IPS-NIHi7 (cell line): Measurements from ENCODE around the gene LRRC8E.
"Not testable (repeated sequence)": the region's sequence is repeated elsewhere in the genome, so short reads cannot be mapped to it uniquely, and the experiment has no call there.

Experiments
- DNase-seq: peaks from one replicate; pipeline ENCODE4 v3.0.0; 2012; ENCODE audit warnings: mixed read lengths; ENCODE audit errors: extremely low spot score

LRRC8E gene

GRCh38 chr19:7855426-7856108 lies 32.7 kb upstream of the LRRC8E start:
- DNase-seq = no peak

DNA sequence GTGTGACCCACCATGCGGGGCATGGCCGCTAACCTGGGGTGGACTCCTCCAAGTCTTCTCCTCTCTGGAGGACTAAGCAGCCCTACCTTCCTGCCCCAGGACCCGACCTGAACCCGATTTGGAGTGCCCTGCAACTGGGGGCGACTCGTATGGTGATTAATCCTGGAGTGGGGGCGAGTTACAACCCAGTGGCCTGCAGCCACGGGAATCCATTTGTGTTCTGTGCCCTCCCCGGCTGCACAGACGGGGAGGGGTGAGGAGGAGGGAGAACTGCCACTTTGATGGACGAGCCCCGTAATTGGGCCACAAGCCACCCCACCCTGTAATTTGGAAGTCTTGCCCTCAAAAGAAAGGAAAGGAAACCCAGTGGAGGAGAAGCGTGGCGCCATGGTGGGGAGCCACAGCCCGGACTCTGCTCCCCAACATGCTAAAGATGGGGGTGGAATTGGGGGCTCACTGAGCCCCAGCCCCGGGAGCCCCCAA lies 32.2 kb upstream of the LRRC8E start:
- no peak for DNase-seq

GRCh38 chr19:7856679-7857663 lies 31.3 kb upstream of the LRRC8E start:
- DNase-seq = no peak

DNA sequence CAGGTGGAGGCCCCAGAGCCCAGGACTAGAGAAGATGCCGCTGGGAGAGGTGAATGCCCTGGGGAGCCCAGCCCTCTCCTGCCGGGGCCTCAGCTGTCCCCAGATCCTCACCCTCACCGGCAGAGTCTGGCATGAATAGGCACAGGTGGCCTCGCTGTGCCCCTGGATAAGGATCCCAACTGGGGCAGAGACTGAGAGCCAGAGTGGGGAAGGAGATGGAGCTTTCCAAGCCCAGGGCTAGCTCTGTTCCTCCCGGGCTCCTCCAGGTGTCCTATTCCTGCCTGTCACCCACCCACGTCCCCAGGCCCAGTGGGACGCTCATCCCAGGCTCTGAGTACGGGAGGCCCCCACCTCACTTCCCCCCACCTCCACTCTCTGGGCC lies 30.6 kb upstream of the LRRC8E start:
- DNase-seq = no peak

GRCh38 chr19:7858109-7858770 lies 30.1 kb upstream of the LRRC8E start:
- peak; percentile 85 for DNase-seq

- DNase-seq = not testable (repeated sequence)
Observed at GRCh38 chr19:7859087-7859486, 29.2 kb upstream of the LRRC8E start.

- DNase-seq = no peak
Observed at GRCh38 chr19:7859831-7860713, 28.2 kb upstream of the LRRC8E start.

DNA sequence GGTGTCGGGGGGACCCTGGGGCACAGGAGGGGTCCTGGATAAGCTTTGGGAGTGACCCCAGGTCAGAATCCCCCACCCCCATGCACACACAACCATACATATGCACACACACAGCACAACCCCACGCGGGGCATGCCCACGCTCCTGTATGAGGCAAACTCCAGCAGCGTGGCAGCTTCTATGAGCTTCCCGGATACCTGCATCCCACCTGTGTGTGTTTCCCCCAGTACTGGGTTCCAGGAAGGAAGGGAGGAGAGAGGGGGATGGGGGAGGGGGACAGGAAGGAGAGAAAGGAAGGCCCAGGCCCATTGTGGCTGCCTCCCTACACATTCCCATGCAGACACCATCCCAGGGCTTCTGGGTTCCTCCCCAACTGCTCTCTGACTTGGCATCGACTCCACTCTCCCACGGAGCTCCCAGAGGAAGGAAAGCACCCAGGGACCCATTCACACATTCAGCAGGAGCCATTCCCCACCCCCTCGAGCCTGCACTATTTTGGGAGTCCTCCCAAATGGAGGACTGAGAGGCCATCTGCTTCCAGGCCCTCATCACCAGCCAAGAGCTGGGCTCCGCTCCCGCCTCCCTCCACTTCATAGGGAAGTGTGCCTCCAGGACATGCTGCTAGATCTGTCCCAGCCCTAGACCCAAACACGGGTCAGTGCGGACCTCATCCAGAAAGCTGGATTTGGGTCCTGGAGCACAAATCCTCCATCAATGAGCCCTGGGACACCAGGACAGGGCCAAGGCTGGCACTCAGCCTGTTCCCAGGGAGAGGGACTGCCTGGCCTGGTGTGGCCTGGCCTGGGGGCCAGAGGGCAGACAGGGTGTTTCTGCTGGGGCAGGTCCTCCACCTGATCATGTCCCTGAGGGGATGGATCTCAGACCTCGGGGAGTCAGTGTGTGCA lies 27.3 kb upstream of the LRRC8E start:
- no peak for DNase-seq

GRCh38 chr19:7861619-7862412 lies 26.5 kb upstream of the LRRC8E start:
- DNase-seq = peak; percentile 68

DNA sequence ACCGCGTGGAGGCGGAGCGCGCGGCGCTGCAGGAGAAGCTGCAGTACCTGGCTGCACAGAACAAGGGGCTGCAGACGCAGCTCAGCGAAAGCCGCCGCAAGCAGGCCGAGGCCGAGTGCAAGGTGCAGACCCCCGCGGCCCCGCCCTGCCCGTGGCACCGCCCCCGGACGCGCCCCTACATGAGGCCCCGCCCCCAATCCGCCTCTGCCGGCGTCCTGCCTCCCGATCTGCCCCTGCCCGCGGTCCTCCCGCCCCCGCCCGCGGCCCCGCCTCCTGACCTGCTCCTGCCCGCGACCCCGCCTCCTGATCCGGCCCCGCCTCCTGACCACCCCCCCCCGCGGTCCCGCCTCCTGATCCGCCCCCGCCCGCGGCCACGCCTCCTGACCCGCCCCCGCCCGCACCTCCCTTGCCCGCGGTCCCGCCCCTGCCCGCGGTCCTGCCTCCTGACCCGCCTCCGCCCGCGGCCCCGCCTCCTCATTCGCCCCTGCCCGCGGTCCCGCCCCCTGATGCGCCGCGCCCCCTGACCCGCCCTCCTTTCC lies 25.8 kb upstream of the LRRC8E start:
- peak; percentile 93 for DNase-seq

DNA sequence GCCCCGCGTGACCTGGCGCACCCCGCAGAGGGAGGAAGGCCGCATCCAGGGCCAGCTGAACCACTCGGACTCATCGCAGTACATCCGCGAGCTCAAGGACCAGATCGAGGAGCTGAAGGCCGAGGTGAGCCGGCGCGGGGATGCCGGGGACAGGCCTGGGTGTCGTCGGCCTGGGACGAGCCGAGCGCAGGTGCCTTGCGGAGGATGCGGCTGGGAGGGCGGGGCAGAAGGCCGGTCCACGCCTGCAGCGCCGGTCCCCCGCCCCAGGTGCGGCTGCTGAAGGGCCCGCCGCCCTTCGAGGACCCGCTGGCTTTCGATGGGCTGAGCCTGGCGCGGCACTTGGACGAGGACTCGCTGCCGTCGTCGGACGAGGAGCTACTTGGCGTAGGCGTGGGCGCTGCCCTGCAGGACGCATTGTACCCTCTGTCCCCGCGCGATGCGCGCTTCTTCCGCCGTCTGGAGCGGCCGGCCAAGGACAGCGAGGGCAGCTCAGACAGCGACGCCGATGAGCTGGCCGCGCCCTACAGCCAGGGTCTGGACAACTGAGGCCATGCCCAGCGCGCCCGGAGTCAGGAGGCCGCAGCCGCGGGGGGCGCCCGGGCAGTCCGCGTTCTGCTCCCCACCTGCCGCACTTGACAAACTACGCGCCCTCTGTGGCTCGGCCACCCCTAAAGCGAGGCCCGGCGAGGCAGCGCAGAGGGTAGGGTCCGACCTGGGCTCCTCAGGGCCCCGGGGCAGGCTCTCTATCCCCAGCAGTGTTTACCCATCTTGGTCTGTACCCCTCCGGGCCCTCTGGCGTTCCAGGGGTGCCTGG lies 24.9 kb upstream of the LRRC8E start:
- no peak for DNase-seq

- DNase-seq = no peak
Observed at GRCh38 chr19:7863971-7864689, 24.2 kb upstream of the LRRC8E start.

DNA sequence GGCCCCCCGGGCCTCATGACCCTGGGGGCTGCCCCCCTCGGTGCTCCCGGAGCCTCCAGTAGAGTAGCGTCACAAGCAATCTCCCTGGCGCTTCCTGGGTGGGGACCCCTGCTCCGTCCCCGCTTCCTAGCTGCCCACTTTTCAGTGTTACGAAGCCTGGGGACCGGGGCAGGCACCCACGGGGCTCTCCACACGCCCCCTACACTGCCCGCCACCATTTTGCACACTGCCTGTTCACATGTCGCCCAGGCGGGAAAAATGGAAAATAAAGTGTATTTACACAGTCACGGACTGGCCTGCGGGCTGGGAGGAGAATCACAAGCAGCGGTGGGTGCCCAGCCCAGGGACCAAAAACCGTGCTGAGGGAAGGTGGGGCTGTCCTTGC lies 23.6 kb upstream of the LRRC8E start:
- DNase-seq = no peak

- DNase-seq = no peak
Observed at GRCh38 chr19:7865262-7865911, 22.9 kb upstream of the LRRC8E start.

DNA sequence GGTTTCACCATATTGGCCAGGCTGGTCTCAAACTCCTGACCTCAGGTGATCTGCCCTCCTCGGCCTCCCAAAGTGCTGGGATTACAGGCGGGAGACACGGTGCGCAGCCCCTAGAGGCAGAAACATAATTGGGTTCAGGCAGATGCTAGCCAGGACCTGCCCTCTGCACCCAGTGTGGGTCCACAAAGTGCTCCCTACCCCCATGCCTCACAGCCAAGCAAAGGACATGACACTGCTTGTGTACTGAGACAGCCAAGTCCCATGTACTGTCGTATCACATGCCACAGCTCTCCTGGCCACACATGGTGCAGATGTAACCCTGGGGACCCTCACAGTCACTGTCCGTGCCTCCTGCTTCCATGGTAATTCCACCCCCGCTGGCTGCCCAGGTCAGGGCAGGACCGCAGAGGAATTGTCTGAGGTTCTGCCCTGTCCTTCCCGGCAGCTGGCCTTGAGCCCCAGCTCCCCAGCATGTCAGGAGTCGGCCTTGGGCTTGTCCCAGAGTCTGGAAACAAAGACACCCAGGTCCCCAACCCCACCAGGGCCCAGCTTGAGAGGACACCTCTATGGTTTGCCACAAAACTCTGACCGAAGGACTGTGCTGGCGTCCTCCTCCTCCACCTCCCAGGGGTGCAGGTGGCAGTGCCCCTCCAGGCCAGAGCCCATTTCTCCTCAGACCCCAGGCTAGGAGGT lies 21.8 kb upstream of the LRRC8E start:
- DNase-seq = no peak

- no peak for DNase-seq
Observed at GRCh38 chr19:7867092-7867844, 21.0 kb upstream of the LRRC8E start.
